ENCODE results near the gene KHSRP. TPM values are rescaled to one million over a fixed set of nuclear protein-coding genes. Genes with fewer than 3 reads are reported as not detected.
A peak's percentile ranks its signal among the peaks of the same experiment; 100 is the strongest.

KHSRP gene
- 255 and 259 TPM in 2 replicates for polyA plus RNA-seq (2013)

GRCh38 chr19:6424195-6424938 is at the start of gene KHSRP:
TSS of gene KHSRP (minus strand) at chr19:6424811. CDS start at chr19:6424701, 110 bp downstream.
- Histone ChIP-seq H2AK5ac (ENCODE audit: low read length) (peak within 1 kb of the TSS; percentile 80), H3K14ac (ENCODE audit: low read length) (peak within 1 kb of the TSS; percentile 76), H4K12ac (ENCODE audit: low read depth, low read length) (peak within 1 kb of the TSS; percentile 88), H3K27me3 (ENCODE audit: insufficient read depth, low read length) (no peaks in the 10 kb centered on the region), H3K27ac (ENCODE audit: low read depth, low read length) (peak within 1 kb of the TSS; percentile 66), H3K9me3 (ENCODE audit: insufficient read depth, low read depth, low read length) (peaks cover 10% of the 10 kb centered on the region), H3K4me1 (ENCODE audit: control insufficient read depth in 1 of 2, insufficient read depth in 2 of 2, low read length in 2 of 2) (peaks cover 6 to 10% of the 10 kb centered on the region in 2 experiments), H3K4ac (ENCODE audit: low read depth, low read length) (peak within 1 kb of the TSS; percentile 97), H4K91ac (ENCODE audit: low read depth, low read length) (peak within 1 kb of the TSS; percentile 83), H2AFZ (ENCODE audit: insufficient read depth, low read length, poor library complexity) (peak within 1 kb of the TSS; percentile 38), H3K79me2 (ENCODE audit: control insufficient read depth, insufficient read depth, low read length, poor library complexity) (peaks cover 35% of the 10 kb centered on the region), H3K4me2 (ENCODE audit: low read length) (peak within 1 kb of the TSS; percentile 97), H3K18ac (ENCODE audit: low read length) (peak within 1 kb of the TSS; percentile 40), H2BK5ac (ENCODE audit: low read depth, low read length, poor library complexity) (peak within 1 kb of the TSS; percentile 80), H3K36me3 (ENCODE audit: control insufficient read depth in 1 of 2, insufficient read depth in 2 of 2, low read length in 2 of 2) (peaks cover 31 to 34% of the 10 kb centered on the region in 2 experiments), H4K8ac (ENCODE audit: low read depth, low read length) (peak within 1 kb of the TSS; percentile 94), H2BK120ac (ENCODE audit: insufficient read depth, low read length, poor library complexity) (peak within 1 kb of the TSS; percentile 53), H3K79me1 (ENCODE audit: low read length) (peaks cover 8% of the 10 kb centered on the region), H2BK12ac (ENCODE audit: low read length) (peak within 1 kb of the TSS; percentile 1), H3K9ac (ENCODE audit: low read length) (peak within 1 kb of the TSS; percentile 82), H3K23ac (ENCODE audit: low read length) (no peak within 1 kb of the TSS), H3K4me3 (ENCODE audit: low read depth, low read length) (peak within 1 kb of the TSS; percentile 88)
- no peak for DNase-seq
- WGBS (ENCODE audit: extremely low coverage, insufficient coverage, insufficient read length) = no CpG with 5 or more reads among the region's 114 CpGs

GRCh38 chr19:6473647-6474046 is 49.0 kb upstream of the KHSRP start:
- H3K14ac ChIP-seq (ENCODE audit: low read length) = no peak overlapping the region
- no peaks in the 10 kb centered on the region for H3K36me3 ChIP-seq (ENCODE audit: control insufficient read depth in 1 of 2, insufficient read depth in 2 of 2, low read length in 2 of 2)
- H3K4me3 ChIP-seq (ENCODE audit: low read depth, low read length) = no peak overlapping the region
- H3K27me3 ChIP-seq (ENCODE audit: insufficient read depth, low read length) = no peaks in the 10 kb centered on the region
- no peak overlapping the region for H3K23ac ChIP-seq (ENCODE audit: low read length)
- H2BK12ac ChIP-seq (ENCODE audit: low read length) = no peak overlapping the region
- H3K79me2 ChIP-seq (ENCODE audit: control insufficient read depth, insufficient read depth, low read length, poor library complexity) = no peaks in the 10 kb centered on the region
- H3K79me1 ChIP-seq (ENCODE audit: low read length) = no peaks in the 10 kb centered on the region
- H3K27ac ChIP-seq (ENCODE audit: low read depth, low read length) = no peak overlapping the region
- H3K4me1 ChIP-seq (ENCODE audit: control insufficient read depth in 1 of 2, insufficient read depth in 2 of 2, low read length in 2 of 2) = peaks cover 10 to 14% of the 10 kb centered on the region in 2 experiments
- DNase-seq = peak; percentile 14 to 32
- no peak overlapping the region for H2BK5ac ChIP-seq (ENCODE audit: low read depth, low read length, poor library complexity)
- no peak overlapping the region for H3K4me2 ChIP-seq (ENCODE audit: low read length)
- H3K18ac ChIP-seq (ENCODE audit: low read length) = no peak overlapping the region
- H4K12ac ChIP-seq (ENCODE audit: low read depth, low read length) = no peak overlapping the region
- no peak overlapping the region for H4K91ac ChIP-seq (ENCODE audit: low read depth, low read length)
- H4K8ac ChIP-seq (ENCODE audit: low read depth, low read length) = no peak overlapping the region
- no CpG with 5 or more reads among the region's 9 CpGs for WGBS (ENCODE audit: extremely low coverage, insufficient coverage, insufficient read length)
- H2AFZ ChIP-seq (ENCODE audit: insufficient read depth, low read length, poor library complexity) = no peak overlapping the region
- no peak overlapping the region for H2BK120ac ChIP-seq (ENCODE audit: insufficient read depth, low read length, poor library complexity)
- H3K4ac ChIP-seq (ENCODE audit: low read depth, low read length) = no peak overlapping the region
- no peak overlapping the region for H3K9ac ChIP-seq (ENCODE audit: low read length)
- H3K9me3 ChIP-seq (ENCODE audit: insufficient read depth, low read depth, low read length) = peaks cover 9% of the 10 kb centered on the region
- H2AK5ac ChIP-seq (ENCODE audit: low read length) = no peak overlapping the region

GRCh38 chr19:6472713-6473112 is 48.1 kb upstream of the KHSRP start:
- H3K4me3 ChIP-seq (ENCODE audit: low read depth, low read length) = no peak overlapping the region
- H3K36me3 ChIP-seq (ENCODE audit: control insufficient read depth in 1 of 2, insufficient read depth in 2 of 2, low read length in 2 of 2) = peaks cover 0 to 5% of the 10 kb centered on the region in 2 experiments
- no peak overlapping the region for H4K8ac ChIP-seq (ENCODE audit: low read depth, low read length)
- no peak overlapping the region for H3K18ac ChIP-seq (ENCODE audit: low read length)
- H3K79me2 ChIP-seq (ENCODE audit: control insufficient read depth, insufficient read depth, low read length, poor library complexity) = no peaks in the 10 kb centered on the region
- H2AK5ac ChIP-seq (ENCODE audit: low read length) = no peak overlapping the region
- no peak overlapping the region for H3K23ac ChIP-seq (ENCODE audit: low read length)
- no peak overlapping the region for H2BK5ac ChIP-seq (ENCODE audit: low read depth, low read length, poor library complexity)
- H3K9ac ChIP-seq (ENCODE audit: low read length) = no peak overlapping the region
- no CpG with 5 or more reads among the region's 4 CpGs for WGBS (ENCODE audit: extremely low coverage, insufficient coverage, insufficient read length)
- H3K4me2 ChIP-seq (ENCODE audit: low read length) = no peak overlapping the region
- H3K9me3 ChIP-seq (ENCODE audit: insufficient read depth, low read depth, low read length) = peaks cover 9% of the 10 kb centered on the region
- H3K4me1 ChIP-seq (ENCODE audit: control insufficient read depth in 1 of 2, insufficient read depth in 2 of 2, low read length in 2 of 2) = peaks cover 10 to 14% of the 10 kb centered on the region in 2 experiments
- no peaks in the 10 kb centered on the region for H3K27me3 ChIP-seq (ENCODE audit: insufficient read depth, low read length)
- H3K79me1 ChIP-seq (ENCODE audit: low read length) = no peaks in the 10 kb centered on the region
- no peak overlapping the region for H4K12ac ChIP-seq (ENCODE audit: low read depth, low read length)
- H3K4ac ChIP-seq (ENCODE audit: low read depth, low read length) = no peak overlapping the region
- H2BK120ac ChIP-seq (ENCODE audit: insufficient read depth, low read length, poor library complexity) = no peak overlapping the region
- H4K91ac ChIP-seq (ENCODE audit: low read depth, low read length) = no peak overlapping the region
- no peak overlapping the region for H2BK12ac ChIP-seq (ENCODE audit: low read length)
- no peak overlapping the region for H3K14ac ChIP-seq (ENCODE audit: low read length)
- no peak overlapping the region for H2AFZ ChIP-seq (ENCODE audit: insufficient read depth, low read length, poor library complexity)
- DNase-seq = peak; percentile 54 to 61
- no peak overlapping the region for H3K27ac ChIP-seq (ENCODE audit: low read depth, low read length)

GRCh38 chr19:6471076-6471475 is 46.5 kb upstream of the KHSRP start:
- no peak overlapping the region for H2AFZ ChIP-seq (ENCODE audit: insufficient read depth, low read length, poor library complexity)
- no peak overlapping the region for H3K27ac ChIP-seq (ENCODE audit: low read depth, low read length)
- H3K18ac ChIP-seq (ENCODE audit: low read length) = no peak overlapping the region
- no CpG with 5 or more reads among the region's 14 CpGs for WGBS (ENCODE audit: extremely low coverage, insufficient coverage, insufficient read length)
- no peak overlapping the region for H3K23ac ChIP-seq (ENCODE audit: low read length)
- H3K79me1 ChIP-seq (ENCODE audit: low read length) = no peaks in the 10 kb centered on the region
- peaks cover 6% of the 10 kb centered on the region for H3K9me3 ChIP-seq (ENCODE audit: insufficient read depth, low read depth, low read length)
- H3K9ac ChIP-seq (ENCODE audit: low read length) = no peak overlapping the region
- H2BK120ac ChIP-seq (ENCODE audit: insufficient read depth, low read length, poor library complexity) = no peak overlapping the region
- H2BK12ac ChIP-seq (ENCODE audit: low read length) = no peak overlapping the region
- H2AK5ac ChIP-seq (ENCODE audit: low read length) = no peak overlapping the region
- no peak overlapping the region for H3K14ac ChIP-seq (ENCODE audit: low read length)
- no peak for DNase-seq
- no peak overlapping the region for H3K4ac ChIP-seq (ENCODE audit: low read depth, low read length)
- no peak overlapping the region for H4K12ac ChIP-seq (ENCODE audit: low read depth, low read length)
- no peaks in the 10 kb centered on the region for H3K27me3 ChIP-seq (ENCODE audit: insufficient read depth, low read length)
- no peak overlapping the region for H3K4me2 ChIP-seq (ENCODE audit: low read length)
- H2BK5ac ChIP-seq (ENCODE audit: low read depth, low read length, poor library complexity) = no peak overlapping the region
- H3K36me3 ChIP-seq (ENCODE audit: control insufficient read depth in 1 of 2, insufficient read depth in 2 of 2, low read length in 2 of 2) = peaks cover 7 to 11% of the 10 kb centered on the region in 2 experiments
- peaks cover 7 to 8% of the 10 kb centered on the region in 2 experiments for H3K4me1 ChIP-seq (ENCODE audit: control insufficient read depth in 1 of 2, insufficient read depth in 2 of 2, low read length in 2 of 2)
- no peak overlapping the region for H4K8ac ChIP-seq (ENCODE audit: low read depth, low read length)
- no peak overlapping the region for H3K4me3 ChIP-seq (ENCODE audit: low read depth, low read length)
- no peak overlapping the region for H4K91ac ChIP-seq (ENCODE audit: low read depth, low read length)
- no peaks in the 10 kb centered on the region for H3K79me2 ChIP-seq (ENCODE audit: control insufficient read depth, insufficient read depth, low read length, poor library complexity)
